Panc1 (cell line): Measurements from ENCODE around the gene KCND3.

Experiments
- CTCF ChIP-seq: fragments of 450-650 bp; IDR thresholded peaks from 2 replicates; pipeline ENCODE4 v1.5.1; 2017; ENCODE audit warnings: mild to moderate bottlenecking
- REST ChIP-seq, 2 experiments: IDR thresholded peaks; 2 replicates each; pipeline ENCODE4 v1.6.1; 2011 to 2012; ENCODE audit warnings: low read depth in 2 of 2, control low read depth in 1 of 2, low read length in 1 of 2, mild to moderate bottlenecking in 1 of 2, moderate library complexity in 1 of 2; ENCODE audit not compliant: insufficient read depth in 1 of 2

GRCh38 chr1:111911061-111911460 is 78.4 kb downstream of the KCND3 start:
- TF ChIP-seq CTCF (no peak), REST (IDR thresholded peaks at IDR 0.05; ENCODE audit: insufficient read depth in 1 of 2, low read depth in 2 of 2, low read length in 1 of 2) (no peak)
